ENCODE data around the gene EVPL.

EVPL gene

DNA sequence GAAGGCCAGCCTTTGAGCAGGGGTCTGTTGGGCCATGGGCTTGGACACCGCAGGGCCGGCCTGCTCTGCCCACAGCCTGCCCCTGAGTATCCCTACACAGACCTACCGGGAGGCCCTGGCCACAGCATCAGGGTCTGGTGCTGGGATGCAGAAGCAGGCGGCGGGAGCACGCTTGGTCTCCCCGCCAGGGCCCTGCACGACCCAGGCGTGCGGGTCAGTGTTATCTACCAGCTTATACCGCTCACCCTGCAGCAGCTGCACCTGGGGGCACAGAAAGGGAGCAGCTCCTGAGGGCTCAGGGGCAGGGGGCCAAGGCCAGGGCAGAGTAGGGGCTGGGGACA lies 8.8 kb downstream of the EVPL start:
- TF ChIP-seq, protein P1, sequence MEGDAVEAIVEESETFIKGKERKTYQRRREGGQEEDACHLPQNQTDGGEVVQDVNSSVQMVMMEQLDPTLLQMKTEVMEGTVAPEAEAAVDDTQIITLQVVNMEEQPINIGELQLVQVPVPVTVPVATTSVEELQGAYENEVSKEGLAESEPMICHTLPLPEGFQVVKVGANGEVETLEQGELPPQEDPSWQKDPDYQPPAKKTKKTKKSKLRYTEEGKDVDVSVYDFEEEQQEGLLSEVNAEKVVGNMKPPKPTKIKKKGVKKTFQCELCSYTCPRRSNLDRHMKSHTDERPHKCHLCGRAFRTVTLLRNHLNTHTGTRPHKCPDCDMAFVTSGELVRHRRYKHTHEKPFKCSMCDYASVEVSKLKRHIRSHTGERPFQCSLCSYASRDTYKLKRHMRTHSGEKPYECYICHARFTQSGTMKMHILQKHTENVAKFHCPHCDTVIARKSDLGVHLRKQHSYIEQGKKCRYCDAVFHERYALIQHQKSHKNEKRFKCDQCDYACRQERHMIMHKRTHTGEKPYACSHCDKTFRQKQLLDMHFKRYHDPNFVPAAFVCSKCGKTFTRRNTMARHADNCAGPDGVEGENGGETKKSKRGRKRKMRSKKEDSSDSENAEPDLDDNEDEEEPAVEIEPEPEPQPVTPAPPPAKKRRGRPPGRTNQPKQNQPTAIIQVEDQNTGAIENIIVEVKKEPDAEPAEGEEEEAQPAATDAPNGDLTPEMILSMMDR (IDR thresholded peaks at IDR 0.05; ENCODE audit: low read depth, low read length, missing control alignments) = no peak
- no peak overlapping the region for H3K4me3 ChIP-seq (replicated peaks; ENCODE audit: low read depth, low read length)
- DNase-seq (ENCODE audit: extremely low read depth, low read depth) = no peak

- H3K4me3 ChIP-seq (replicated peaks; ENCODE audit: low read depth, low read length) = no peak overlapping the region
- TF ChIP-seq, protein P1 (IDR thresholded peaks at IDR 0.05; ENCODE audit: low read depth, low read length, missing control alignments) = no peak
- no peak for DNase-seq (ENCODE audit: extremely low read depth, low read depth)
Measured at GRCh38 chr17:76017481-76018339, 9.4 kb downstream of the EVPL start.

DNA sequence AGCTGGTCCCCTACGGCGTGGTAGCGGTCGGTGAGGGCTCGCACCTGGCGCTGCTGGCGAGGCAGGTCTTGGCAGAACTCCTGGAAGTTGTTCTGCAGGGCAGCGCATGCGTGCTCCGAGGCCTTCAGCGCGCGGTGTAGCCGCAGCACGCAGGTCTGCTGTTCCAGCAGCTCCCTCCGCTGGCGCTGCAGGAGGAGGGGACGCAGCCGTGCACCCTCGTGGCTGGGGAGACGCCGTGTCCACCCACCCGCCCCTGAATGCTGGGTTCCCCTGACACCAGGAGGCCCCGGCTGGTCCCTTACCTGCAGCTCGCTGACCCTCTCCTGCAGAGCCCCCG lies 12.2 kb downstream of the EVPL start:
- H3K4me3 ChIP-seq (replicated peaks; ENCODE audit: low read depth, low read length) = no peak overlapping the region
- TF ChIP-seq, protein P1 (IDR thresholded peaks at IDR 0.05; ENCODE audit: low read depth, low read length, missing control alignments) = no peak
- no peak for DNase-seq (ENCODE audit: extremely low read depth, low read depth)

DNA sequence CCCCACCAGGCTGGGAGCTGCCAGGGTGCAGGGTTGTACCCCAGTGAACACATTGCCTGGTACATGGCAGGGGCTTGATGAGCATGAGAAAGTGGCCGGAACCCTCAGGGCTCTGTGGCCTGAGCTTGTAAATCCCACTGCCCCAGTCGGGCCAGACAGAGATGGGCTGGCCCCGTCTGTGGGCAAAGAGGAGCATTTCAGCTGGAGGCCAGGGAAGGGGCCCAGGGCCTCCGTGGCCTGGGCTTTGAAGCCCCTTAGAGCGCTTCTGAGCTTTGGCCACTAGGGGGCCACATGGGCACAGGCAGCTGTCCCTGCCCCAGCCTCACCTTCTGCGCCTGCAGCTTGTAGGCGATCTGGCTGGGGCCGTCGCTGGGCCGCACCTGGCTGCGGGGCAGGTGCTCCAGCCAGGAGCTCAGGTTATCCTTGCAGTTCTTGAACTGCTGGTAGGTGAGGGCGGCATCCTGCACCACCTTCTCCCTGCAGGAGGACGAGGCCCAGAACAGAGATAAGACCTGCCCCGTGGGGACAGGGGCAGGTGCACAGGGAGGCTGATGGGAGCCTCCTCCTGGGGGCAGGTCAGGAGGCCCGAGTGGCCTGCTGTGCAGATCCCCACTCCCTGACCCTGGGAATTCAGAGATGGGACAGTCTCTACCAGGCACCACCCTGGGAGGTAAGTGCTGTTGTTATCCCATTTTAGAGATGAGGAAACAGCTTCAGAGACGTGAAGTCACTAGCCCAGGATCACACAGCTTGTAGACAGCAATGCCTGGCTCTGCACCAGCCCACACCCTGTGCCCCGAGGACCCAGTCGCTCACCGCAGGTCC lies 12.8 kb downstream of the EVPL start:
- H3K4me3 ChIP-seq (replicated peaks; ENCODE audit: low read depth, low read length) = no peak overlapping the region
- no peak for DNase-seq (ENCODE audit: extremely low read depth, low read depth)

GRCh38 chr17:76013377-76013932 lies 13.7 kb downstream of the EVPL start:
- H3K4me3 ChIP-seq (replicated peaks; ENCODE audit: low read depth, low read length) = no peak overlapping the region
- TF ChIP-seq, protein P1 (IDR thresholded peaks at IDR 0.05; ENCODE audit: low read depth, low read length, missing control alignments) = no peak
- no peak for DNase-seq (ENCODE audit: extremely low read depth, low read depth)

More for the DNA sequence above, 12.8 kb downstream of the EVPL start:
- TF ChIP-seq, protein P1 (IDR thresholded peaks at IDR 0.05; ENCODE audit: low read depth, low read length, missing control alignments) = peak; percentile 97

- TF ChIP-seq, protein P1 (IDR thresholded peaks at IDR 0.05; ENCODE audit: low read depth, low read length, missing control alignments) = no peak
- H3K4me3 ChIP-seq (replicated peaks; ENCODE audit: low read depth, low read length) = no peak overlapping the region
- no peak for DNase-seq (ENCODE audit: extremely low read depth, low read depth)
Measured at GRCh38 chr17:76011951-76012350, 15.2 kb downstream of the EVPL start.

Data from HFF-Myc (cell line).